SK-N-SH (cell line): ENCODE measurements around the gene MACROD2.

Source experiments
- ELF1 ChIP-seq: IDR thresholded peaks from 2 replicates; pipeline ENCODE4 v1.4.0; 2012
- MEF2A ChIP-seq: IDR thresholded peaks from 2 replicates; pipeline ENCODE4 v1.4.0; 2012; ENCODE audit warnings: low read depth, borderline replicate concordance
- POLR2AphosphoS5 ChIP-seq: IDR thresholded peaks from 2 replicates; pipeline ENCODE4 v1.6.1; 2012; ENCODE audit warnings: low read depth, low read length
- TAF1 ChIP-seq: IDR thresholded peaks from 2 replicates; pipeline ENCODE4 v1.6.1; 2012; ENCODE audit warnings: low read depth, mild to moderate bottlenecking, low read length, moderate library complexity, borderline replicate concordance
- YY1 ChIP-seq: IDR thresholded peaks from 2 replicates; pipeline ENCODE4 v1.4.0; 2012; ENCODE audit warnings: low read depth, mild to moderate bottlenecking
- TF ChIP-seq, protein P1 (sequence below): fragments of 200-600 bp; sonication (generic); IDR thresholded peaks from 2 replicates; pipeline ENCODE4 v1.6.1; 2017; ENCODE audit warnings: antibody characterized with exemption, mild to moderate bottlenecking, moderate library complexity

DNA sequence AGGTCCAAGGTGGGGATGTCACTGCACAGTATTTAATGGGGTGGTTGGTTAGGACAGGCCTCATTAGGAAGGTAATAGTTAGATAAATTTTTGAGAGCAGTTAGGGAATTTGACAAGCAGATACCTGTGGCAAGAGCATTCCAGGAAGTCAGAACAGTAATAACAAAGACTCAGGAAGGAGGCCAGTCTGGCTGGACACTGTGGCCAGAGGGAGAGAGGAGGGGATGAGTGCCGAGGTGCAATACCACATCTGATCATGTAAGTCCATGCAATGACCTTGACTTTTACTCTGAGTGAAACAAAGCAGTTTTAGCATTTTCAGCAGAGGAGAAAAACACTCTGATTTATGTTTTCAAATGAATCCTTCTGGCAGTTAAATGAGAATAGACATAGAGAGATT is 1332.8 kb downstream of the MACROD2 start:
- TF ChIP-seq, protein P1, sequence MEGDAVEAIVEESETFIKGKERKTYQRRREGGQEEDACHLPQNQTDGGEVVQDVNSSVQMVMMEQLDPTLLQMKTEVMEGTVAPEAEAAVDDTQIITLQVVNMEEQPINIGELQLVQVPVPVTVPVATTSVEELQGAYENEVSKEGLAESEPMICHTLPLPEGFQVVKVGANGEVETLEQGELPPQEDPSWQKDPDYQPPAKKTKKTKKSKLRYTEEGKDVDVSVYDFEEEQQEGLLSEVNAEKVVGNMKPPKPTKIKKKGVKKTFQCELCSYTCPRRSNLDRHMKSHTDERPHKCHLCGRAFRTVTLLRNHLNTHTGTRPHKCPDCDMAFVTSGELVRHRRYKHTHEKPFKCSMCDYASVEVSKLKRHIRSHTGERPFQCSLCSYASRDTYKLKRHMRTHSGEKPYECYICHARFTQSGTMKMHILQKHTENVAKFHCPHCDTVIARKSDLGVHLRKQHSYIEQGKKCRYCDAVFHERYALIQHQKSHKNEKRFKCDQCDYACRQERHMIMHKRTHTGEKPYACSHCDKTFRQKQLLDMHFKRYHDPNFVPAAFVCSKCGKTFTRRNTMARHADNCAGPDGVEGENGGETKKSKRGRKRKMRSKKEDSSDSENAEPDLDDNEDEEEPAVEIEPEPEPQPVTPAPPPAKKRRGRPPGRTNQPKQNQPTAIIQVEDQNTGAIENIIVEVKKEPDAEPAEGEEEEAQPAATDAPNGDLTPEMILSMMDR: no peak
- no peak for TF ChIP-seq ELF1
- TF ChIP-seq MEF2A: no peak
- no peak for TF ChIP-seq YY1
- no peak for TF ChIP-seq POLR2AphosphoS5
- TF ChIP-seq TAF1: no peak
